ENCODE data around the gene GALNT2.
A peak's percentile ranks its signal among the peaks of the same experiment; 100 is the strongest.

The GALNT2 gene

GRCh38 chr1:230248016-230248888, 181.2 kb downstream of the GALNT2 start:
- no peak for DNase-seq

DNA sequence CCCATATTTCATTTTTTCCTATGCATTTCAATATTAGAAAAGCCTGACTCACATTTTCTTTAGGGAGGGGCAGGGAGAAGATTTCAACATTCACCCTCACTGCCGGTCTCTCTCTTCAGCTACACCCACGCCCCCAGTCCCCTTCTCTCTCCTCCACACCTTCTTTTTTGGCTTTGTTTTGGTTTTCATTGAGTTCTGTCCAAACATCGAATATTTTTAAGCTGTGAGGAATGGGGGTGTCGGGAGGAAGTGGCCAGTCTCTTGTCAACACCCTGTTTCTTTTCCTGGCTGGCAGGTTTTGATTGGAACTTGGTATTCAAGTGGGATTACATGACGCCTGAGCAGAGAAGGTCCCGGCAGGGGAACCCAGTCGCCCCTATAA, 181.8 kb downstream of the GALNT2 start:
- DNase-seq = no peak

- no peak for DNase-seq
Measured at GRCh38 chr1:230249695-230250480, 182.8 kb downstream of the GALNT2 start.

- DNase-seq = no peak
Measured at GRCh38 chr1:230250666-230251065, 183.6 kb downstream of the GALNT2 start.

DNA sequence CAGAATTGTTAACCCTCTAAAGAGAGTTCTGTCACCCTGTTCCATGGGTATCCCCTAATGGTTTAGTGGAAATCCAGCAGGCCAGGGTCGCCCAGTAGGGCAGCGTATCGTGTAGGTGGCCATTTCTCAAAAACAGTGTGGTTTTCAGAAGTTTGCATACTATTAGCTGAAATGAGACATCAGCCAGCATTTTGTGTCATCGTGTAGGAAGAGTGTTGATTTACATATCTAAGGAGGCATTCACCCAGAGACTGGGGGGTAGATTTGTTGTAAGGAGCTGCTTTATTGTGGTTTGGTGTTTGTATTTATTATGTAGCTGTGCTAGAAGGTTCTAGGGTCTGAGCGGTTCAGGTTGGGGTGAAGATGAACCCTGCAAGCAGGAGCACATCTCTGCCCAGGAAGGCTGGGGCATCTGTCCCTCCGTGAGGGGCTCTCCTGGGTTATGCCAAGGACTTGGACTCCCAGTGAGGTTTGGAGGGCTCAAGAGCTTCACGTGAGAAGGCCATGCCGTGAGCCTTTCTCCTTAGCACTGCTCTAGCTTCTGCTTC, 184.7 kb downstream of the GALNT2 start:
- DNase-seq = no peak

- DNase-seq = no peak
Measured at GRCh38 chr1:230253150-230253549, 186.1 kb downstream of the GALNT2 start.

- no peak for DNase-seq
Measured at GRCh38 chr1:230254265-230254664, 187.2 kb downstream of the GALNT2 start.

DNA sequence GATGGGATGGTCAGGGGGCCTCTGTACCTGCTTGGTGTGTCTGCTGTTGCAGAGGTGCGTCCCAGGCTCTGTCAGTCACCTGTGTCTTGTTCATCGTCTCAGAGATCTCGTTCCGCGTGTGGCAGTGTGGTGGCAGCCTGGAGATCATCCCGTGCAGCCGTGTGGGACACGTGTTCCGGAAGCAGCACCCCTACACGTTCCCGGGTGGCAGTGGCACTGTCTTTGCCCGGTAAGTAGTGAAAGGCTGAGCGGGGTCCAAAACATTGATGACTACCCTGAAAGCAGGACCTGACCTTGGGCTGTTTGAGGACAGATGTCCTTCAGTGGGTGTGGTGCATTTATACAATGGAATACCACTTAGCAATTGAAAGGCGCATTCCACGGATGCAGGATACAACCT, 188.1 kb downstream of the GALNT2 start:
- no peak for DNase-seq

GRCh38 chr1:230255991-230256390, 189.0 kb downstream of the GALNT2 start:
- no peak for DNase-seq

GRCh38 chr1:230256896-230257295, 189.9 kb downstream of the GALNT2 start:
- no peak for DNase-seq

DNA sequence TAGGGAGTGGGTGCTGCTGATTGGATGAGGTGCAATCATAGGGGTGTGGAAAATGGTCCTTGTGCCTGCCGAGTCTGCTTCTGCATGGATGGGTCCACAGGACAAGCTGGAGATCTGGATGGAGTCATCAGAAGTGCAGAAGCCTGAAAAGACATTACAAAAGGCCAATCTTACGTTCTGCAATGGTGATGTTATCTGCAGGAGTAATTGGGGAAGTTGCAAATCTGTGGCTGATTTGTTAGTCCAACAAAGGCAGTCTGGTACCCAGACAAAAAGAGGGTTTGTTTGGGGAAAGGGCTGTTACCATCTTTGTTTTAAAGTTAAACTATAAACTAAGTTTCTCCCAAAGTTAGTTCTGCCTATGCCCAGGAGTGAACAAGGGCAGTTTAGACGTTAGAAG, 192.6 kb downstream of the GALNT2 start:
- DNase-seq = no peak

DNA sequence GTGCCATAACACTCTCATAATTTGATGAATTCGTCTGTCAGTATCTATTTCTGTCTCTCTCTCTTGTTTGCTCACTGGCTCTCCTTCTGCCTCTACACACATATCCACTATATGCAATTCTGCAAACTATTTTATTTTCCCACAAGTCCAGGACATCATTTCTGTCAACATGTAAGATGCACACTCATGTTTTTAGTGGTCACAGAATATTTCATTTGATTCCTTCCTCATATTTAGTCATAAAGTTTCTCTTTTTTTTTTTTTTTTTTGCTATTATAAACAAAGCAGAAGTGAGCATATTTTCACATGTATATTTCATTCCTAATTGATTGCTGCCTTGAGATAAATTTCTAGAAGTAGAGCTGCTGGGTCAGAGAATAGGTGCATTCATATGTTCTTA, 193.8 kb downstream of the GALNT2 start:
- no peak for DNase-seq

GRCh38 chr1:230261928-230262650, 195.1 kb downstream of the GALNT2 start:
- no peak for DNase-seq

GRCh38 chr1:230262867-230263567, 196.0 kb downstream of the GALNT2 start:
- DNase-seq = no peak

DNA sequence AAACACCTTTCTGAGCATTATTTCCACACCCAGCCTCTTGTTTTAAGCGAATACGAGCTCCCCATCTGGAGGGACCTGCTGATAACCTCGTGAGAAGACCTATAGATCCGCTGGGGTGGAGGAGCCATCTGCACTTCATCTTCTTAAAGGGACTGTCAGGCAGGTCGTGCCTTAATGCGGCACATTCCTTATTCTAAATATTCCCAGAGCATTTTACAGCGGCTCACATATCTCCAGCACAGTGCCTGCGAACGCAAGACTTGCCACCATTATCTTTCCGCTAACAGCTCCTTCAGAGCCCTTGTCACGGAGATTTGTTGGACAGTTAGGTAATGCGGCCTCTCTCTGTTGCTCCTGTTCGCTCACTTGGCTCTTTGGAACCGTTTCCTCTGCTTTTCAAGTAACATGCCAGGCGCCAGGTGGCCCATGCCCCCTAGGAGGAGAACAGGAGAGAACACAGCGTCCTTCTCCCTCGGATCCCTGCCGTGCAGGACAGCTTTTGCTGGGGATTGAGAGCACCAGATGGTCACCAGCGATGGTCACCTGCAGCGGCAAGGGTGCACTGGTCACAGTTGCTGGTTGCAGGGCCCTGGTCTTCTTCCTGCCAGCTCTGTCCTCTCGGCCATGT, 196.6 kb downstream of the GALNT2 start:
- DNase-seq = peak in 1 of 2 experiments; percentile 5

GRCh38 chr1:230264342-230264741, 197.3 kb downstream of the GALNT2 start:
- DNase-seq = no peak

DNA sequence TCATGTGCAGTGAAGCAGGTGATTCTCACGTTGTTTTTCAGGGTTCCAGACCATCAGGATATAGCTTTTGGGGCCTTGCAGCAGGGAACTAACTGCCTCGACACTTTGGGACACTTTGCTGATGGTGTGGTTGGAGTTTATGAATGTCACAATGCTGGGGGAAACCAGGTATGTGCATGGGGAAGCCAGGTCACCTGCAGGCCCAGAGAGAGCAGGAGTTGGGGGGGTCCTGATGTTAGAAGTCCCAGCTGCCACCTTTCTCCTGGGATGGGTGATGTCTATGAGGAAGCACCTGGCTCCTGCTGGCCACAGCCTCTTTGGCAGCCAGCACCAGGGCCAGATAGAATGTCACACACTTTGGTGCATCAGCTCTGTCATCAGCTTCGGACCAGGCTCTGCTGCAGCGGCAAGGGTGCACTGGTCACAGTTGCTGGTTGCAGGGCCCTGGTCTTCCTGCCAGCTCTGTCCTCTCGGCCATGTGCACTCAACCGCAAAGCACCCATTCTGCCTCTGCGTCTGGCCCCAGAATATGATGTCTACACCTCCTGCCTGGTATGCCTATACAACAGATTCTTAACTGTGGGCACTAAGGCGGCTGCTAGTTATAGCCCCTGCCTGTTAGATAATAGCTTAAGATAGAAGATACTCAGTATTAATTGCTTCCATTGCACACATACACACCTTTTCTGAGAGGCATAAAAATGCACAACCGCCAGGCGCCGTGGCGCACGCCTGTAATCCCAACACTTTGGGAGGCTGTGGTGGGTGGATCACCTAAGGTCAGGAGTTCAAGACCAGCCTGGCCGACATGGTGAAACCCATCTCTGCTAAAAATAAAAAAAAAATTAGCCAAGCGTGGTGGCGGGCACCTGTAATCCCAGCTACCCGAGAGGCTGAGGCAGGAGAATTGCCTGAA, 198.4 kb downstream of the GALNT2 start:
- no peak for DNase-seq

GRCh38 chr1:230266456-230266855, 199.4 kb downstream of the GALNT2 start:
- DNase-seq = no peak

DNA sequence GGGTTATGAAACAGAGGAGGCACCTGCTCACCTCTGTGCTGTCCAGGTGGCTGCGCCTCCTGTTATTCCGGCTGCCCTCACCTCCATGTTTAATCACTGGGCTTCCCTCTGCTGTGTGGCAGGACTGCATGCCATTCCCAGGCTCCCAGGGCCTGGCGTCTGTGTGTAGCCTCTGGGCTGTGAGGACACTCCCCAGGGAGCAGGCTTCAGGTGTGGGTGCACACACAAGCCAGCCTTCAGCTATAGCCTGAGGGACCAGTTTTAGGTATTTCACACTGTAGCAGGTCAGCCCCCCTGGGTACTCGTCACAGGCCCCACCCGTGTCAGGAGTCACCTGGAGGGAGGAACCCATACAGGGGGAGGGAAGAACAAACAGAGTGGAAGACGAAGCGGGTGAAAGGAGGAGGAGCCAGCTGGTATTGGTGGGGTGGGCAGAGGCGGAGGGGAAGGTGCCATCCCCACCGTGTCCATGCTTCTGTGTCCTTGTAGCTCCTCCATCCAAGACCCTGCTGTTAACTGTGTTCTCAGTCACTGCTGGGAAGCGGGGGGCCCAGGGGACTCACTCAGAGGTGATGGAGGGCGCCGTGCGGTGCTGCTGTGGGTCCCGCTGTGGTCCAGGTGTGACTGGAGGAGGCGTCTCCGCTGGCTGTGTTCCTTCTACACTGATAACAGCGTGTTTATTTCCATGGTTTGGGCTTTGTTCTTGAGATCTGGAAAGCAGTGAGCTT, 200.5 kb downstream of the GALNT2 start:
- no peak for DNase-seq
